Muscle of back (tissue), 13 donors: Measurements from ENCODE around the gene MON1A. TPM values are rescaled to one million over a fixed set of nuclear protein-coding genes. Genes with fewer than 3 reads are reported as not detected.
"Not testable (repeated sequence)": the region's sequence is repeated elsewhere in the genome, so short reads cannot be mapped to it uniquely, and the experiment has no call there.

ENCODE experiments used
- DNase-seq, 3 donors: peaks; one replicate each; pipeline versions ENCODE4 v3.0.0 to v3.0.0-alpha.2; 2013
- long read RNA-seq, 9 donors: transcript quantifications; one replicate each; lab custom pipeline, GENCODE V29; 2026
- polyA plus RNA-seq, 10 donors: library from polyadenylated mRNA; unstranded; fragments of 120-200 nt; gene quantifications; one replicate each; pipeline ENCODE4 v1.2.1, GENCODE V29; 2013; ENCODE audit not compliant: insufficient read length in 10 of 10

Gene MON1A
- polyA plus RNA-seq, result 1 to 10 TPM; 4.9 to 8.3 (median 6.3) TPM
- long read RNA-seq, donor 1, partial matches to known transcripts, result 0 of 2 reads
- long read RNA-seq, donor 1, other reads (novel, unspliced or antisense), result 0 of 2 reads
- long read RNA-seq, donor 2, partial matches to known transcripts, result 0 of 1 reads
- long read RNA-seq, donor 2, other reads (novel, unspliced or antisense), result 0 of 1 reads
- long read RNA-seq, donor 3, result 0 reads
- long read RNA-seq, donor 4, partial matches to known transcripts, result 0 of 2 reads
- long read RNA-seq, donor 4, other reads (novel, unspliced or antisense), result 0 of 2 reads
- long read RNA-seq, donor 5, partial matches to known transcripts, result 0 of 1 reads
- long read RNA-seq, donor 5, other reads (novel, unspliced or antisense), result 0 of 1 reads
- long read RNA-seq, donor 6, partial matches to known transcripts, result 0 of 2 reads
- long read RNA-seq, donor 6, other reads (novel, unspliced or antisense), result 0 of 2 reads
- long read RNA-seq, donor 7, partial matches to known transcripts, result 0 of 2 reads
- long read RNA-seq, donor 7, other reads (novel, unspliced or antisense), result 0 of 2 reads
- long read RNA-seq, donor 8, result 0 reads
- long read RNA-seq, donor 9, result 0 reads

- peak; percentile 86 to 97 (median 91) for DNase-seq
Measured at GRCh38 chr3:49929291-49930167, at the start of gene MON1A. TSS of gene MON1A (minus strand) at chr3:49929811. CDS start at chr3:49913346, 16,465 bp downstream.

- no peak for DNase-seq
Measured at GRCh38 chr3:49976942-49977341, 47.3 kb upstream of the MON1A start.

- DNase-seq, result no peak
Measured at GRCh38 chr3:49972656-49973055, 43.0 kb upstream of the MON1A start.

GRCh38 chr3:49968346-49968745, 38.7 kb upstream of the MON1A start:
- DNase-seq, result no peak

- DNase-seq, result peak in 1 of 3 donors; percentile 4
Measured at GRCh38 chr3:49967291-49967690, 37.7 kb upstream of the MON1A start.

GRCh38 chr3:49966233-49966942, 36.8 kb upstream of the MON1A start:
- DNase-seq, result no peak

GRCh38 chr3:49955636-49956035, 26.0 kb upstream of the MON1A start:
- DNase-seq, result no peak

GRCh38 chr3:49952924-49953323, 23.3 kb upstream of the MON1A start:
- no peak for DNase-seq

GRCh38 chr3:49942651-49943050, 13.0 kb upstream of the MON1A start:
- DNase-seq, result no peak

GRCh38 chr3:49940667-49941249, 11.1 kb upstream of the MON1A start:
- no peak for DNase-seq

- DNase-seq, result peak; percentile 96 to 99 (median 97)
Measured at GRCh38 chr3:49939858-49940666, 10.5 kb upstream of the MON1A start, which contains the start of gene RBM6. TSS of gene RBM6 (plus strand) at chr3:49940150. CDS start at chr3:49962642, 22,492 bp downstream.

GRCh38 chr3:49937090-49937489, 7.5 kb upstream of the MON1A start:
- no peak for DNase-seq

GRCh38 chr3:49932281-49932680, 2.7 kb upstream of the MON1A start:
- not testable (repeated sequence) for DNase-seq

GRCh38 chr3:49930922-49931321, 1.3 kb upstream of the MON1A start:
- no peak for DNase-seq

GRCh38 chr3:49930168-49930690, 618 bp upstream of the MON1A start:
- DNase-seq, result no peak

GRCh38 chr3:49928481-49929017, 1.1 kb downstream of the MON1A start:
- no peak for DNase-seq

GRCh38 chr3:49927798-49928197, 1.8 kb downstream of the MON1A start:
- no peak for DNase-seq

GRCh38 chr3:49926117-49926728, 3.4 kb downstream of the MON1A start:
- no peak for DNase-seq

- no peak for DNase-seq
Measured at GRCh38 chr3:49925485-49925884, 4.1 kb downstream of the MON1A start.
